Measurements from ENCODE around the gene LRIG1. TPM values are rescaled to one million over a fixed set of nuclear protein-coding genes. Genes with fewer than 3 reads are reported as not detected.

The LRIG1 gene
- total RNA-seq, 1 donor from 2014 or later: 30.2 TPM

DNA sequence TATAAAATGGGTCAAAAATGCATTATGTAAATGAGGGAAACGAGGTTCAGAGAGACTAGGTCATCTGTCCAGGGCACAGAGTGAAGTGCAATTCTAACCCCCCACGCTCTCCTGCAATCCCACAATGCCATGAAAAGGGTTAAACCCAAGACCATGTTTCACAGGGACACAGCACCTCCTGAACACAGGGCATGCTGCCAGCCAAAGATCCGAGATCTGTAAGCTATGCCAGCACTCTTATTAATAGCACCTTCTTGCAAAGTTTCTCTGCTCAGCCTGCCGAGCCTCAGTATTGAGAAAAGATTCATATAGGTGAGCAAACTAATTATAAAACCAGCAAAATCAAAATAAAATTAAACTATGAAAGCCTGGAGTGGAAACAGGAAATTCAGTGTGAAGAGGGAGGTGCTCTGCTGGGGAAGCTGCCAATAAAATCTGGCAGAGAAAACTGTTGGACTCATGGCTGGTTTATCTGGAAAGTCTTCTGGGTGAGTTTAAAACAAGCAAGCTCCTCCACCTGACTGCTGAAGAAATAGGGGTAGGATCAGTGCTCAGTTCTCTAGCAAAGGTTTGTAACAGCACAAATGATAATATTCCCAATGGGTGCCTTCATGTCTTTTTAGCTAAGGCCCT lies 50.3 kb downstream of the LRIG1 start:
- no peak overlapping the region for H3K4me3 Mint-ChIP-seq (ENCODE audit: unreplicated experiment)
- H3K27me3 Mint-ChIP-seq (ENCODE audit: unreplicated experiment): peaks cover 2% of the 10 kb centered on the region
- no peak for DNase-seq
- H3K27ac Mint-ChIP-seq (ENCODE audit: unreplicated experiment): no peak overlapping the region
- TF ChIP-seq, protein P1, sequence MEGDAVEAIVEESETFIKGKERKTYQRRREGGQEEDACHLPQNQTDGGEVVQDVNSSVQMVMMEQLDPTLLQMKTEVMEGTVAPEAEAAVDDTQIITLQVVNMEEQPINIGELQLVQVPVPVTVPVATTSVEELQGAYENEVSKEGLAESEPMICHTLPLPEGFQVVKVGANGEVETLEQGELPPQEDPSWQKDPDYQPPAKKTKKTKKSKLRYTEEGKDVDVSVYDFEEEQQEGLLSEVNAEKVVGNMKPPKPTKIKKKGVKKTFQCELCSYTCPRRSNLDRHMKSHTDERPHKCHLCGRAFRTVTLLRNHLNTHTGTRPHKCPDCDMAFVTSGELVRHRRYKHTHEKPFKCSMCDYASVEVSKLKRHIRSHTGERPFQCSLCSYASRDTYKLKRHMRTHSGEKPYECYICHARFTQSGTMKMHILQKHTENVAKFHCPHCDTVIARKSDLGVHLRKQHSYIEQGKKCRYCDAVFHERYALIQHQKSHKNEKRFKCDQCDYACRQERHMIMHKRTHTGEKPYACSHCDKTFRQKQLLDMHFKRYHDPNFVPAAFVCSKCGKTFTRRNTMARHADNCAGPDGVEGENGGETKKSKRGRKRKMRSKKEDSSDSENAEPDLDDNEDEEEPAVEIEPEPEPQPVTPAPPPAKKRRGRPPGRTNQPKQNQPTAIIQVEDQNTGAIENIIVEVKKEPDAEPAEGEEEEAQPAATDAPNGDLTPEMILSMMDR (IDR thresholded peaks at IDR 0.05; ENCODE audit: partially characterized antibody, unreplicated experiment): no peak
- no peaks in the 10 kb centered on the region for H3K36me3 Mint-ChIP-seq (ENCODE audit: unreplicated experiment)
- peaks cover 8% of the 10 kb centered on the region for H3K9me3 Mint-ChIP-seq (ENCODE audit: unreplicated experiment)
- peaks cover 63% of the 10 kb centered on the region for H3K4me1 Mint-ChIP-seq (ENCODE audit: low read depth, unreplicated experiment)

DNA sequence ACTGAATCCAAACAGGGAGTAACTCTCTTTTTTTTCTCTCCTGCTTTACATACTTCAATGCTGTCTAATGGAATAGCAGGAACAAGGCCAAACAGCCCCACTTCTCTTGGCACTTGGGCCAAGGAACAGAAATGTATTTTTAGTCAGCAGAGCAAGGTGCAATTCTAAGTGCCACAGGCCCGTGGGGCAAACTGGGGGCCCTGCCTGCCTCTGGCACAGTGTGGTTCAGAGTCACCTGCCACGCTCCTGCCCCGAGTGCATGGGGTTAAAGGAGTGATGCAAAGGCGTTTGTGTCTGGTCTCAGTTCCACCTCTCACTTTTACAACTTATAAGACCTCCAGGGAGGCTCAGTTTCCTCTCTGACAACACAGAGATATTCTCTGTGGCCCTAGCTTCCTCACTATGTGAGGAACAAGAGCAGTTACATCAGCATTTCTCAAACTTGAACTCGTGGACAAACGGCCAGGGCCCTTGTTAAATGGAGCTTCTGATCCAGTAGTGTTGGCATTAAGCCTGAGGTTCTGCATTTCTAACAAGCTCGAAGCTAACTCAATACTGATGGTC lies 51.3 kb downstream of the LRIG1 start:
- no peak for DNase-seq
- peaks cover 60% of the 10 kb centered on the region for H3K4me1 Mint-ChIP-seq (ENCODE audit: low read depth, unreplicated experiment)
- TF ChIP-seq, protein P1 (IDR thresholded peaks at IDR 0.05; ENCODE audit: partially characterized antibody, unreplicated experiment): no peak
- peak overlapping the region; percentile 28 for H3K27ac Mint-ChIP-seq (ENCODE audit: unreplicated experiment)
- H3K9me3 Mint-ChIP-seq (ENCODE audit: unreplicated experiment): peaks cover 8% of the 10 kb centered on the region
- no peaks in the 10 kb centered on the region for H3K36me3 Mint-ChIP-seq (ENCODE audit: unreplicated experiment)
- H3K27me3 Mint-ChIP-seq (ENCODE audit: unreplicated experiment): peaks cover 2% of the 10 kb centered on the region
- no peak overlapping the region for H3K4me3 Mint-ChIP-seq (ENCODE audit: unreplicated experiment)

DNA sequence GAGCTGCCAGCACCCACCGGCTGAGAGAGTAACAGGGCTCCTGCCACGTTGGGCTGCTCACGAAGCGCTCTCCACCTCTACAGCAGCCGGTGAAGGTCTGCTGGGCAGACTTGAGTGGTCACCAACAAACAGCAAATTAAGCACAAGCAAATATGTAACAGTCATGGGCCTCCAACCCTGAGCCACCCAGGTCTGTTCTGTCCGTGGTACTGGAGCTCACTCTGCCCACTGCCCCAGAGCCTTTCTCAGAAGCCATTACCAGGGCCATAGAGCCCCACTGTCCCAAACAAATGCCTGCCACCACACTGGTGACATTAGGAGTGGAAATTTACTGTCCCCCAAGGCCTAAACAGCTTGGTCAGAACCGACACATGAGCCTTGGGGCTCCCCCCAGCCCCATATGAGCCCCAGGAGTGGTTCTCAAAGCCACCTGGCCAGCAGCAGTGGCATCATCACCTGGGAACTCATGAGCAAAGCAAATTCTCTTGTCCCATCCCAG lies 56.6 kb downstream of the LRIG1 start:
- Mint-ChIP-seq H3K36me3 (ENCODE audit: unreplicated experiment) (no peaks in the 10 kb centered on the region), H3K27ac (ENCODE audit: unreplicated experiment) (no peak overlapping the region), H3K27me3 (ENCODE audit: unreplicated experiment) (no peaks in the 10 kb centered on the region), H3K9me3 (ENCODE audit: unreplicated experiment) (peaks cover 4% of the 10 kb centered on the region), H3K4me1 (ENCODE audit: low read depth, unreplicated experiment) (peaks cover 44% of the 10 kb centered on the region), H3K4me3 (ENCODE audit: unreplicated experiment) (no peak overlapping the region)
- TF ChIP-seq, protein P1 (IDR thresholded peaks at IDR 0.05; ENCODE audit: partially characterized antibody, unreplicated experiment): no peak
- DNase-seq: no peak

DNA sequence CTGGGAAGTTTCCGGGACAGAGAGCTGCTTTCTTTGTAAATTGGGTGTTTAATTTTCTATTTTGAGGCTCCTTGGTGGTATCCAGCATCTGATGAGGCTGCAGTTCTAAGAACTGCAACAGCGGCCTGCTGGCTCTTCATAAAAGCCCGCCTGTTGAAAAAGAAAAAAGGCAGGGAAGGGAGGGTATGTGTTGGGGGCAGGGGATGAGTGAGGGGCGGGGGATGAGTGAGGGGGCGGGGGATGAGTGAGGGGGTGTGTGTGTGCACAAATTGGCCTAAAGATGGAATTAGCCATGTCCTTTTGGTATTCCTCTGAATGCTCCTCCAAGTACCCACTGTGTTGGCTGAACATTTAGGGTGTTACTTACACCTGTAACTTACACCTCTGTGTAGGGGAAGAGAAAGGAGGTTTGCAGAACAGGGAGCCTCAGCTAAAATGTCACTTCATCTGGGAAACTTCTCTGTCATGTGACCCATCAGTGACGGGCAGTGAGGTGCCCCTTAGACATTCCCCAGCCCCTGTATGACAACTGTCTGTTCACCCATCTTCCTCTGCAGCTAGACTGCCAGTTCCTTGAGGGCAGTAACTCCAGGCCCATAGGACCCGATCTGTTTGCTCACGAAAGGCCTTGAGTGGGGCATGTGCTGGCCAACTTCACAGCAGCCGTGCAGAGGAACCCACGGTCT lies 57.6 kb downstream of the LRIG1 start:
- peak overlapping the region; percentile 87 for H3K27ac Mint-ChIP-seq (ENCODE audit: unreplicated experiment)
- TF ChIP-seq, protein P1 (IDR thresholded peaks at IDR 0.05; ENCODE audit: partially characterized antibody, unreplicated experiment): no peak
- H3K4me1 Mint-ChIP-seq (ENCODE audit: low read depth, unreplicated experiment): peaks cover 41% of the 10 kb centered on the region
- H3K4me3 Mint-ChIP-seq (ENCODE audit: unreplicated experiment): no peak overlapping the region
- H3K9me3 Mint-ChIP-seq (ENCODE audit: unreplicated experiment): peaks cover 4% of the 10 kb centered on the region
- no peaks in the 10 kb centered on the region for H3K36me3 Mint-ChIP-seq (ENCODE audit: unreplicated experiment)
- H3K27me3 Mint-ChIP-seq (ENCODE audit: unreplicated experiment): no peaks in the 10 kb centered on the region
- DNase-seq: no peak
